Middle frontal gyrus (tissue), 1 donor: Measurements from ENCODE around the gene LINGO1.

Source experiments
- DNase-seq: peaks from one replicate; pipeline ENCODE4 v3.0.0-alpha.2; 2015; ENCODE audit warnings: low spot score; ENCODE audit errors: extremely low spot score

LINGO1 gene

GRCh38 chr15:77616072-77616471 lies 16.6 kb downstream of the LINGO1 start:
- DNase-seq = no peak

GRCh38 chr15:77615472-77615871 lies 17.2 kb downstream of the LINGO1 start:
- no peak for DNase-seq

GRCh38 chr15:77614251-77614806 lies 18.4 kb downstream of the LINGO1 start:
- no peak for DNase-seq

- DNase-seq = no peak
These were observed 18.9 kb downstream of the LINGO1 start for GRCh38 chr15:77613814-77614213.

- no peak for DNase-seq
These were observed 19.6 kb downstream of the LINGO1 start for GRCh38 chr15:77612958-77613601.

- DNase-seq = no peak
These were observed 20.9 kb downstream of the LINGO1 start for GRCh38 chr15:77611767-77612166.

- DNase-seq = no peak
These were observed 22.0 kb downstream of the LINGO1 start for GRCh38 chr15:77610731-77611130.

GRCh38 chr15:77609558-77609957 lies 23.2 kb downstream of the LINGO1 start:
- no peak for DNase-seq

- no peak for DNase-seq
These were observed 23.9 kb downstream of the LINGO1 start for GRCh38 chr15:77608774-77609173.

- no peak for DNase-seq
These were observed 24.8 kb downstream of the LINGO1 start for GRCh38 chr15:77607894-77608261.

GRCh38 chr15:77607111-77607893 lies 25.4 kb downstream of the LINGO1 start:
- no peak for DNase-seq

- DNase-seq = no peak
These were observed 26.3 kb downstream of the LINGO1 start for GRCh38 chr15:77606142-77607034.

- DNase-seq = no peak
These were observed 27.2 kb downstream of the LINGO1 start for GRCh38 chr15:77605547-77605946.

- DNase-seq = no peak
These were observed 27.7 kb downstream of the LINGO1 start for GRCh38 chr15:77604973-77605372.

GRCh38 chr15:77603611-77604336 lies 28.9 kb downstream of the LINGO1 start:
- no peak for DNase-seq

- DNase-seq = no peak
These were observed 29.9 kb downstream of the LINGO1 start for GRCh38 chr15:77602800-77603199.

GRCh38 chr15:77599899-77600298 lies 32.8 kb downstream of the LINGO1 start:
- DNase-seq = no peak

- DNase-seq = no peak
These were observed 33.4 kb downstream of the LINGO1 start for GRCh38 chr15:77599357-77599756.

GRCh38 chr15:77598644-77599043 lies 34.1 kb downstream of the LINGO1 start:
- DNase-seq = no peak

GRCh38 chr15:77597804-77598453 lies 34.8 kb downstream of the LINGO1 start:
- no peak for DNase-seq
